Endothelial cell of umbilical vein (primary cell): Measurements from ENCODE around the gene MBD3L1. TPM values are rescaled to one million over a fixed set of nuclear protein-coding genes. Genes with fewer than 3 reads are reported as not detected.

ENCODE experiments used
- BruUV-seq: library from RNA; stranded (reverse); fragments of 400-500 nt; replicated peaks from 2 replicates; lab custom pipeline; 2021; lab: Mats Ljungman, UMichigan
- CTCF ChIA-PET: fragments of 300-600, 350-600 bp; sonication (Branson Sonifier 250); formaldehyde crosslinking; loops from one replicate; lab custom pipeline; 2021; ENCODE audit warnings: antibody characterized with exemption, inconsistent platforms; lab: Charles Lee
- POLR2A ChIA-PET: fragments of 300-600, 350-600 bp; sonication (Branson Sonifier 250); formaldehyde crosslinking; loops from one replicate; lab custom pipeline; 2021; ENCODE audit warnings: antibody characterized with exemption, inconsistent platforms; lab: Charles Lee
- DNase-seq: peaks from one replicate; pipeline ENCODE4 v3.0.0-alpha.2; 2011; ENCODE audit warnings: low read depth, low spot score
- FAIRE-seq: peaks from 2 replicates; lab custom pipeline; 2011; peaks lifted over from hg19 to GRCh38; lab: Jason Lieb, UNC
- H2AFZ ChIP-seq: 2 replicates; pipeline ENCODE4 v1.6.0; 2012; ENCODE audit warnings: low read depth, low read length, control low read depth, inconsistent platforms
- H3K27ac ChIP-seq: 2 replicates; pipeline ENCODE4 v1.5.1; 2011; ENCODE audit warnings: low read depth, mild to moderate bottlenecking, control low read depth, low read length, moderate library complexity; ENCODE audit not compliant: insufficient read depth
- H3K27me3 ChIP-seq, 2 experiments: 2 replicates each; pipeline versions ENCODE4 v1.6.0 to v1.6.1; 2011; ENCODE audit warnings: low read length in 2 of 2, mixed read lengths in 1 of 2; ENCODE audit not compliant: control insufficient read depth in 2 of 2, insufficient read depth in 2 of 2
- H3K36me3 ChIP-seq, 2 experiments: 2 replicates in 1 of 2; 3 replicates in 1 of 2; pipeline ENCODE4 v1.5.1; 2011; ENCODE audit warnings: low read length in 2 of 2, mild to moderate bottlenecking in 1 of 2, moderate library complexity in 1 of 2; ENCODE audit not compliant: control insufficient read depth in 2 of 2, insufficient read depth in 2 of 2; ENCODE audit errors: extremely low read depth in 1 of 2
- H3K4me1 ChIP-seq: 3 replicates; pipeline ENCODE4 v1.5.1; 2011; ENCODE audit warnings: mild to moderate bottlenecking, low read length; ENCODE audit not compliant: control insufficient read depth, insufficient read depth; ENCODE audit errors: extremely low read depth
- H3K4me2 ChIP-seq: 2 replicates; pipeline ENCODE4 v1.6.1; 2011; ENCODE audit warnings: low read length, control low read depth, mixed read lengths; ENCODE audit not compliant: insufficient read depth
- H3K4me3 ChIP-seq, 3 experiments: fragments of 200-600 bp in 1 of 3; sonication (generic), shearing (Covaris generic) in 1 of 3; replicated peaks in 1 of 3; 2 replicates each; pipeline ENCODE4 v1.5.1; 2011 to 2016; ENCODE audit warnings: control low read depth in 3 of 3, low read length in 3 of 3, mild to moderate bottlenecking in 2 of 3, inconsistent platforms in 1 of 3, low read depth in 1 of 3, moderate library complexity in 1 of 3; ENCODE audit not compliant: insufficient read depth in 1 of 3
- H3K79me2 ChIP-seq: 2 replicates; pipeline ENCODE4 v1.6.0; 2012; ENCODE audit warnings: low read length, inconsistent platforms; ENCODE audit not compliant: control insufficient read depth, insufficient read depth
- H3K9ac ChIP-seq: replicated peaks from 2 replicates; pipeline ENCODE3; 2011; ENCODE audit warnings: low read length, control low read depth; ENCODE audit not compliant: insufficient read depth; ENCODE audit errors: extremely low read depth
- H3K9me1 ChIP-seq: replicated peaks from 3 replicates; pipeline ENCODE4 v1.6.0; 2011; ENCODE audit warnings: mild to moderate bottlenecking, low read length; ENCODE audit not compliant: control insufficient read depth, insufficient read depth; ENCODE audit errors: extremely low read depth
- H3K9me3 ChIP-seq: replicated peaks from 2 replicates; pipeline ENCODE4 v1.5.1; 2012; ENCODE audit warnings: low read length, inconsistent platforms; ENCODE audit not compliant: control insufficient read depth, insufficient read depth
- H4K20me1 ChIP-seq: replicated peaks from 2 replicates; pipeline ENCODE3; 2011; ENCODE audit warnings: mild to moderate bottlenecking, low read length; ENCODE audit not compliant: control insufficient read depth, insufficient read depth; ENCODE audit errors: extremely low read depth
- EZH2 ChIP-seq: IDR thresholded peaks from 2 replicates; pipeline ENCODE4 v1.6.1; 2012; ENCODE audit warnings: borderline replicate concordance, low read depth, mild to moderate bottlenecking, moderate library complexity, low read length, inconsistent platforms; ENCODE audit not compliant: severe bottlenecking
- FOS ChIP-seq: IDR thresholded peaks from 2 replicates; pipeline ENCODE4 v1.6.1; 2011; ENCODE audit warnings: mild to moderate bottlenecking, low read length, moderate library complexity, borderline replicate concordance; ENCODE audit not compliant: insufficient read depth
- GATA2 ChIP-seq: IDR thresholded peaks from 2 replicates; pipeline ENCODE4 v1.7.0; 2011; ENCODE audit warnings: low read depth, mild to moderate bottlenecking, moderate library complexity, mixed read lengths, low read length; ENCODE audit not compliant: insufficient read length, insufficient read depth
- JUN ChIP-seq: IDR thresholded peaks from 2 replicates; pipeline ENCODE4 v1.6.1; 2011; ENCODE audit warnings: borderline replicate concordance, low read depth; ENCODE audit not compliant: insufficient read length, insufficient read depth
- MYC ChIP-seq: IDR thresholded peaks from one replicate; pipeline ENCODE4 v1.6.1; 2011; ENCODE audit warnings: mild to moderate bottlenecking, low read depth, low read length
- POLR2A ChIP-seq: IDR thresholded peaks from 2 replicates; pipeline ENCODE4 v1.6.1; 2012; ENCODE audit warnings: low read depth, mild to moderate bottlenecking, control low read depth, low read length
- POLR2AphosphoS5 ChIP-seq: IDR thresholded peaks from 2 replicates; pipeline ENCODE4 v1.6.1; 2012; ENCODE audit warnings: low read depth, mild to moderate bottlenecking, control low read depth, low read length, moderate library complexity; ENCODE audit not compliant: insufficient read depth
- dilution Hi-C: fragments of 300-500 bp; cut with MboI; formaldehyde crosslinking; loops from one replicate; pipeline ENCODE4 v1.15.0; 2019; ENCODE audit warnings: low sequenced_read_pairs; ENCODE audit not compliant: extremely low pct_ligation_motif_present
- intact Hi-C: fragments of 100-400 bp; cut with micrococcal nuclease; formaldehyde crosslinking; loops from one replicate; pipeline ENCODE4 v1.10.0; 2022
- polyA plus RNA-seq, 4 experiments: library from polyadenylated mRNA; depleted of rRNA in 3 of 4; stranded (reverse) in 3 of 4; unstranded in 1 of 4; fragments of >200 nt; gene quantifications; 2 replicates each; pipeline versions ENCODE4 v1.2.1 to v1.2.3, GENCODE V29; 2011 to 2012; ENCODE audit warnings: missing spikeins in 1 of 4
- total RNA-seq: library from RNA; stranded (reverse); gene quantifications from 2 replicates; pipeline ENCODE4 v1.2.3, GENCODE V29; 2021
- TF ChIP-seq, protein P1 (sequence below): IDR thresholded peaks from 2 replicates; pipeline ENCODE4 v1.6.1; 2011; ENCODE audit not compliant: insufficient read depth, insufficient read length
- TF ChIP-seq, protein P2 (sequence below), 2 donors: IDR thresholded peaks; 1 replicate in 1 of 2; 2 replicates in 1 of 2; pipeline ENCODE4 v1.5.1; 2011; ENCODE audit warnings: low read length in 2 of 2, mild to moderate bottlenecking in 2 of 2, moderate library complexity in 2 of 2, control low read depth in 1 of 2, inconsistent platforms in 1 of 2, low read depth in 1 of 2; ENCODE audit not compliant: insufficient read depth in 1 of 2; ENCODE audit errors: extremely low read depth in 1 of 2

Gene MBD3L1
- total and polyA plus RNA-seq, 2 donors (not counting 3 experiments of a cell fraction or from before 2014, with no cell fraction given): not detected

DNA sequence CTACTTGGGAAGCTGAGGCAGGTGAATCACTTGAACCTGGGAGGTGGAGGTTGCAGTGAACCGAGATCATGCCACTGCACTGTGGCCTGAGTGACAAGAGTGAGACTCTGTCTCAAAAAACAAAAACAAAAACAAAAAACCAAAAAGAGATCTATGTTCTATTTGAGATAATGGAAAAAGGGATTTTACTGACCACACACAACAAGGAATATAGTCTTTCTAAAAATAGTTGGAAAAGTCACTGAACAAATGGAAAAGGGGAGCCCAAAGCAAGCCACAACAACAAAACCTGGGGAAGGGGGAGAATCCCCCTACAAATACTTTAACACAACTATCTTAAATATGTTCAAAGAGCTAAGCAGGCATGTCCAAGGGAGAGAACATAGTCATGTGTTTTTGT is 37.4 kb upstream of the MBD3L1 start:
- no peaks in the 10 kb centered on the region for H3K9me1 ChIP-seq
- H3K9me3 ChIP-seq: no peaks in the 10 kb centered on the region
- TF ChIP-seq FOS: no peak
- no peak for TF ChIP-seq MYC
- DNase-seq (no peak), FAIRE-seq (no peak)
- H4K20me1 ChIP-seq: no peaks in the 10 kb centered on the region
- H3K4me3 ChIP-seq: no peak overlapping the region
- dilution Hi-C loops: no loop called here
- H3K36me3 ChIP-seq: no peaks in the 10 kb centered on the region
- H3K9ac ChIP-seq: no peak overlapping the region
- no peak overlapping the region for H3K4me2 ChIP-seq
- ChIA-PET POLR2A (no interaction called here), CTCF (no interaction called here)
- H3K27ac ChIP-seq: no peak overlapping the region
- no peaks in the 10 kb centered on the region for H3K27me3 ChIP-seq
- H3K79me2 ChIP-seq: no peaks in the 10 kb centered on the region
- no peaks in the 10 kb centered on the region for H3K4me1 ChIP-seq
- intact Hi-C loops: no loop called here
- H2AFZ ChIP-seq: no peak overlapping the region
- no TSS peak for BruUV-seq

DNA sequence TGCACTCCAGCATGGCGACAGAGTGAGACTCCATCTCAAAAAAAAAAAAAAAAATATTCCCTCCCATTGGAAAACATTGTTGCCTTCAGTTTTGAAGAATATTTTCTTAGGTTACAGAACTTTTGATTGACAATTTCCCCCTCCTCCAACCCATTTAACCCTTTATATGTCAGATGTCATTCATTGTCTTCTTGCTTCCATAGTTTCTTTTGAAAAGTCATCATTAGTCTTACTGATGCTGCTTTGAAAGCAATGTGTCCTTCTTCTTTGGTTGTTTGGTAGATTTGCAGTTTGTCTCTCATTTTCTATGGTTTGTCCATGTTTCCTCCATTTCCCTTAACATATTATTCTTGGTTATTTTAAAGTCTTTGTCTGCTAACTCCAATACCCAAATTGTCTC is 25.5 kb upstream of the MBD3L1 start:
- no peak overlapping the region for H2AFZ ChIP-seq
- no peak overlapping the region for H3K4me2 ChIP-seq
- no peaks in the 10 kb centered on the region for H4K20me1 ChIP-seq
- no peaks in the 10 kb centered on the region for H3K9me1 ChIP-seq
- no peak for DNase-seq
- TF ChIP-seq GATA2 (no peak), POLR2AphosphoS5 (no peak), MYC (no peak), EZH2 (no peak), FOS (no peak), POLR2A (no peak), JUN (no peak)
- TF ChIP-seq, protein P1, sequence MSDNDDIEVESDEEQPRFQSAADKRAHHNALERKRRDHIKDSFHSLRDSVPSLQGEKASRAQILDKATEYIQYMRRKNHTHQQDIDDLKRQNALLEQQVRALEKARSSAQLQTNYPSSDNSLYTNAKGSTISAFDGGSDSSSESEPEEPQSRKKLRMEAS: no peak
- TF ChIP-seq, protein P2, sequence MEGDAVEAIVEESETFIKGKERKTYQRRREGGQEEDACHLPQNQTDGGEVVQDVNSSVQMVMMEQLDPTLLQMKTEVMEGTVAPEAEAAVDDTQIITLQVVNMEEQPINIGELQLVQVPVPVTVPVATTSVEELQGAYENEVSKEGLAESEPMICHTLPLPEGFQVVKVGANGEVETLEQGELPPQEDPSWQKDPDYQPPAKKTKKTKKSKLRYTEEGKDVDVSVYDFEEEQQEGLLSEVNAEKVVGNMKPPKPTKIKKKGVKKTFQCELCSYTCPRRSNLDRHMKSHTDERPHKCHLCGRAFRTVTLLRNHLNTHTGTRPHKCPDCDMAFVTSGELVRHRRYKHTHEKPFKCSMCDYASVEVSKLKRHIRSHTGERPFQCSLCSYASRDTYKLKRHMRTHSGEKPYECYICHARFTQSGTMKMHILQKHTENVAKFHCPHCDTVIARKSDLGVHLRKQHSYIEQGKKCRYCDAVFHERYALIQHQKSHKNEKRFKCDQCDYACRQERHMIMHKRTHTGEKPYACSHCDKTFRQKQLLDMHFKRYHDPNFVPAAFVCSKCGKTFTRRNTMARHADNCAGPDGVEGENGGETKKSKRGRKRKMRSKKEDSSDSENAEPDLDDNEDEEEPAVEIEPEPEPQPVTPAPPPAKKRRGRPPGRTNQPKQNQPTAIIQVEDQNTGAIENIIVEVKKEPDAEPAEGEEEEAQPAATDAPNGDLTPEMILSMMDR (IDR thresholded peaks at IDR 0.05; ENCODE audit: extremely low read depth in 1 of 2, insufficient read depth in 1 of 2, low read depth in 1 of 2, low read length in 2 of 2): no peak
- ChIA-PET CTCF (no interaction called here), POLR2A (no interaction called here)
- H3K9me3 ChIP-seq: peaks cover 15% of the 10 kb centered on the region
- no peaks in the 10 kb centered on the region for H3K4me1 ChIP-seq
- BruUV-seq: no TSS peak
- H3K36me3 ChIP-seq: no peaks in the 10 kb centered on the region
- dilution Hi-C loops: no loop called here
- H3K79me2 ChIP-seq: no peaks in the 10 kb centered on the region
- no peak overlapping the region for H3K4me3 ChIP-seq
- FAIRE-seq: no peak
- no peaks in the 10 kb centered on the region for H3K27me3 ChIP-seq
- no peak overlapping the region for H3K9ac ChIP-seq
- H3K27ac ChIP-seq: no peak overlapping the region
- intact Hi-C loops: no loop called here
